Measurements from ENCODE around the gene MAN1B1. TPM values are rescaled to one million over a fixed set of nuclear protein-coding genes. Genes with fewer than 3 reads are reported as not detected.
A peak's percentile ranks its signal among the peaks of the same experiment; 100 is the strongest.

The MAN1B1 gene
- total RNA-seq, 2 donors from 2014 or later, result 67.4 to 107 TPM

DNA sequence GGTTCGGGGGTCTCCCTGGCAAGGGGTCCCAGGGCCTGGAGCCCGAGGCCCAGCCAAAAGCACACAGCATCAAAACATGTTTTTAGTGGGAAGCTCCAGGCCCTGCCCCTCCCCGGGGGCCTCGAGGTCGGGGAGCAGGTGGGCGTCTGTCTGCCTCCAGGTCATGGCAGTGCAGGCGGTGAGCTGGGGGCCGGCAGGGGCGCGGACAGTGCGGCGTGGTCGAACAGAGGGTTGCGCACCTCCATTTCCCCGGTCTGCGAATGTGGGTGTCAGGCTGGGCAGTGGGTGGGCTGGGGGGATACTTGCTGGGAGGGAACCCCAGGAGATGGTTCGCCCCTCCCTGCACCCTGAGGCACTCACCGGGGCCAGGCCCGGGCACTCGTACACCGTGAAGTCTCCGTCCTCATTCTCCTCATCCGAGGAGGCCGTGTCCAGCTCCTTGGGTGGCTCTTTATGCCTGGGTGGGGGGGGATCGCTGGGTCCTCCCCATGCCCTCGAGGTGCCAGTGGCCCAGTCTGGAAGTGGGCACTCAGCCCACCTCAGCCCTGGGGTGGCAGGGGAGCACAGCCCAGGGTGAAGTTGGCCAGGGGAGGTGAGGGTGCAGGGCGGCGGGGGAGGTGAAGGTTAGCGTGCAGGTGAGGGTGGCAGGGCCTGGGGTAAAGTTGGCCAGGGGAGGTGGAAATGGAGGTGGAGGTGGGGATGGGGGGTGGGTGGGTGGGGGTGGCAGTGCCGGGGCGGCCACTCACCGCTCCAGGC lies 47.0 kb upstream of the MAN1B1 start:
- H3K27me3 ChIP-seq (replicated peaks; ENCODE audit: insufficient read depth), result no peaks in the 10 kb centered on the region
- no peak for DNase-seq (ENCODE audit: low spot score)
- no peaks in the 10 kb centered on the region for H3K9me3 ChIP-seq
- intact Hi-C loops (cut with DNase I), result loop anchor here (5.0 kb wide), 2 partner anchors 197 to 252 kb away; partner anchors contain the start of gene AJM1
- H3K36me3 ChIP-seq, result peaks cover 5 to 8% of the 10 kb centered on the region in 2 donors
- H3K27ac ChIP-seq, result no peak overlapping the region
- H3K4me1 ChIP-seq (replicated peaks), result peaks cover 13% of the 10 kb centered on the region
- no peak for TF ChIP-seq POLR2AphosphoS5 (IDR thresholded peaks at IDR 0.05)
- TF ChIP-seq, protein P1, sequence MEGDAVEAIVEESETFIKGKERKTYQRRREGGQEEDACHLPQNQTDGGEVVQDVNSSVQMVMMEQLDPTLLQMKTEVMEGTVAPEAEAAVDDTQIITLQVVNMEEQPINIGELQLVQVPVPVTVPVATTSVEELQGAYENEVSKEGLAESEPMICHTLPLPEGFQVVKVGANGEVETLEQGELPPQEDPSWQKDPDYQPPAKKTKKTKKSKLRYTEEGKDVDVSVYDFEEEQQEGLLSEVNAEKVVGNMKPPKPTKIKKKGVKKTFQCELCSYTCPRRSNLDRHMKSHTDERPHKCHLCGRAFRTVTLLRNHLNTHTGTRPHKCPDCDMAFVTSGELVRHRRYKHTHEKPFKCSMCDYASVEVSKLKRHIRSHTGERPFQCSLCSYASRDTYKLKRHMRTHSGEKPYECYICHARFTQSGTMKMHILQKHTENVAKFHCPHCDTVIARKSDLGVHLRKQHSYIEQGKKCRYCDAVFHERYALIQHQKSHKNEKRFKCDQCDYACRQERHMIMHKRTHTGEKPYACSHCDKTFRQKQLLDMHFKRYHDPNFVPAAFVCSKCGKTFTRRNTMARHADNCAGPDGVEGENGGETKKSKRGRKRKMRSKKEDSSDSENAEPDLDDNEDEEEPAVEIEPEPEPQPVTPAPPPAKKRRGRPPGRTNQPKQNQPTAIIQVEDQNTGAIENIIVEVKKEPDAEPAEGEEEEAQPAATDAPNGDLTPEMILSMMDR (IDR thresholded peaks at IDR 0.05), result no peak
- TF ChIP-seq POLR2A (IDR thresholded peaks at IDR 0.05), result no peak
- 92% methylated on average over 32 of the region's 32 CpGs for WGBS
- H3K4me3 ChIP-seq, result no peak overlapping the region

DNA sequence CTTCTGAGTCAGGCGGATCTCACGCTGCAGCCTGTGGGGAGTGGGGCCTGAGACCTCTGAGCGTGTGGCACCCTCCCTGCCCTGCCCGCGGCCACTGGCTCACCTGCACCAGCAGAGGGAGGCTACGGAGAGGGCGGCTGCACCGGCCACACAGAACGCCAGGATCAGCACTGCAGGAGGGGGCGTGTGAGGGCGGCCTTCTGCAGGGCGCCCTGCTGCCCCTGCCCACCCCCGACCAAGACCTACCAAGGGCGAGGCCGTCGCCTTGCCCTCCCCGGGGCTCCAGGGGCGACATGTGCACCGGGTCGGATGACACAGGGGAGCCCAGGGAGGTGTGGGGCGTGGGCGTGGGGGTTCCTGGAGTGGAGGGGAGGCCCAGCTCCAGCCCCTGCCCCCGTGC lies 46.2 kb upstream of the MAN1B1 start:
- no peak for TF ChIP-seq POLR2A (IDR thresholded peaks at IDR 0.05)
- no peak for TF ChIP-seq POLR2AphosphoS5 (IDR thresholded peaks at IDR 0.05)
- TF ChIP-seq, protein P1 (IDR thresholded peaks at IDR 0.05), result no peak
- Histone ChIP-seq H3K4me1 (replicated peaks) (peaks cover 17% of the 10 kb centered on the region), H3K4me3 (no peak overlapping the region), H3K9me3 (no peaks in the 10 kb centered on the region), H3K27ac (no peak overlapping the region), H3K36me3 (peaks cover 5 to 8% of the 10 kb centered on the region in 2 donors), H3K27me3 (replicated peaks; ENCODE audit: insufficient read depth) (no peaks in the 10 kb centered on the region)
- WGBS, result 88% methylated on average over 23 of the region's 23 CpGs
- intact Hi-C loops (cut with DNase I), result no loop called here
- DNase-seq (ENCODE audit: low spot score), result no peak

DNA sequence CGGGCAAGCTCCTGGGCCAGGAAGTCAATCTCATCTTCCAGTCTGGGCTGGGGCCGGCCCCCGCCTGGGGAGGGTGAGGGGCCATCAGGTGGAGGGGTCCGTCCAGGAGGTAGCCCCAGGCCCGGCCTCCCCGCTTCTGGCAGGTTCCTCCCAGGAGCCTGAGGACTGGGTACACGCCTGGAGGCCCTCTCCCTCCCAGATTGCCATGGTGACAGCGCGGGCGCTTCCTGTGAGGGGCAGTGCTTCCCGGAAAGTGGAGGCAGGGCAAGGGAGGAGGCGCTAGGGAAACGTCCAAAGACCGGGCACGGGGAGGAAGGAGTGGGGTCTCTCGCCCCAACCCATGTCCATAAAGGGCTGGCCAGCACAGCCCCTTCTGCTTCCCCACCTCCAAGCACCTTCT lies 45.7 kb upstream of the MAN1B1 start:
- H3K27ac ChIP-seq, result peak overlapping the region in 1 of 2 donors; percentile 17

DNA sequence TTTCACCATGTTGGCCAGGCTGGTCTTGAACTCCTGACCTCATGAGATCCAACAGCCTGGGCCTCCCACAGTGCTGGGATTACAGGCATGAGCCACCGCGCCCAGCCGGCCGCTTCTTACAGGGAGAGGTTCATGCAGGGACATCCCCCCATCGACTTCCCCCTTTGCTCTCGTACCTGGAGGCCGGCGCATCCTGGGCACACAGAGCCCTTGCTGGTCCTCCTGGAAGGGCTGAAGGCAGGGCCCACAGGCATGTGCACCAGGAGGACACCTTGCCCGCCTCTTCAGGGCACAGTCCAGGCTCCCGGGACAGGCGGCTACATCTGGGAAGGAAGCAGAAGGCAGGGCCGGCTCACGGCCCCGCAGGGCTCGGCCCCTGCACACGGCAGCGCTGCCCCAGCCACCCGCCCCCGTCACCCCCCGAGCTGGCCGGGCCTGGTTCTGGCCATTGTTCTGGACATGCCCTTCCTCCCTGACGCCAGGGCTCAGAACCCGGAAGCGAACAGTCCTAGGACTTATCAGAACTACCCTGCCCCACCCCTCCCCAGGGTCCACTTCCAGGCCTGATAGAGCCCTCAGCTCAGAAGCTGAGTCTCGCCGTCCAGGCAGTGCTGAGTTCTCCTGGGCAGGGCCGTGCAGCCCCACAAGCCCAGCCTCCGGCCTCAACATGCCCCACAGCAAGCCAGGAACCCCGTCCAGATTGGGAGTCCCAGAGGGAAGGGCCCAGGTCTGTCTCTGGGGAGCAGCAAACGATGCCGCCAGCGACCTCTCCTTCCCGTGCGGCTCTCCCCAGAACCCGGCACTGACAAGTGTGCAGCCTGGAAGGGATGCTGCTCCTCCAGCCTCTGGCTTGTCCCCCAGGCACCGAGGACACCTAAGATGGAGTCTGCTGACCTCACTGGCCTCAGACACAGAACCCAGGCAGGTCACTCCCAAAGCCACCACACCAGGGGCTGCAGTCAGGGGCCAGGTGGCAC lies 43.7 kb upstream of the MAN1B1 start:
- peaks cover 32% of the 10 kb centered on the region for H3K4me1 ChIP-seq (replicated peaks)
- H3K27ac ChIP-seq, result peak overlapping the region; percentile 9 to 85
- peak overlapping the region in 1 of 2 donors; percentile 58 for H3K4me3 ChIP-seq
- no peak for TF ChIP-seq POLR2AphosphoS5 (IDR thresholded peaks at IDR 0.05)
- no peaks in the 10 kb centered on the region for H3K9me3 ChIP-seq
- intact Hi-C loops (cut with DNase I), result no loop called here
- no peak for DNase-seq (ENCODE audit: low spot score)
- peaks cover 5 to 8% of the 10 kb centered on the region in 2 donors for H3K36me3 ChIP-seq
- no peaks in the 10 kb centered on the region for H3K27me3 ChIP-seq (replicated peaks; ENCODE audit: insufficient read depth)
- 84% methylated on average over 34 of the region's 36 CpGs for WGBS

More for the DNA sequence above, 45.7 kb upstream of the MAN1B1 start:
- DNase-seq (ENCODE audit: low spot score), result no peak
- H3K36me3 ChIP-seq, result peaks cover 5 to 8% of the 10 kb centered on the region in 2 donors
- 61% methylated on average over 12 of the region's 16 CpGs for WGBS
- TF ChIP-seq, protein P1 (IDR thresholded peaks at IDR 0.05), result no peak
- TF ChIP-seq POLR2A (IDR thresholded peaks at IDR 0.05) (no peak), POLR2AphosphoS5 (IDR thresholded peaks at IDR 0.05) (no peak)
- H3K27me3 ChIP-seq (replicated peaks; ENCODE audit: insufficient read depth), result no peaks in the 10 kb centered on the region
- H3K9me3 ChIP-seq, result no peaks in the 10 kb centered on the region
- peaks cover 17% of the 10 kb centered on the region for H3K4me1 ChIP-seq (replicated peaks)
- intact Hi-C loops (cut with DNase I), result no loop called here
- H3K4me3 ChIP-seq, result no peak overlapping the region

DNA sequence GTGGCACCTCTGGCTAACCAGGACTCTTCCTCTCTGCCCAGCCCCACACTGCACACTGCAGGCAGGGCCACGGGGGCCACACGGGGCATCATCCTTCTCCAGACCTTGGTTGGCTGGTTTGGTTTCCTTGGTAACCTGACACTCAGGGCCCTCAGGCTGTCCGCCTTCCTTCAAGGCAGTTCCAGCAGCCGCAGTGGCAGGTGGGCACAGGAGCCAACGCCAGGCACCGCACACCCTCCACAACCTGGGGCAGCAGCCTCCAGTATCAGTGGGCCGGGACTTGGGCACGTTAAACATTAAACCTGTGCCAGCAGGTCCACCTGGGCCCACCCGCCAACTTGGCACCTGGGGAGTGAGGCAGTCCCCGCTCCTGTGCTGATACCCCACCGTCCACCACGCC lies 42.7 kb upstream of the MAN1B1 start:
- Histone ChIP-seq H3K36me3 (peaks cover 5 to 8% of the 10 kb centered on the region in 2 donors), H3K27me3 (replicated peaks; ENCODE audit: insufficient read depth) (no peaks in the 10 kb centered on the region)

More for the DNA sequence above, 42.7 kb upstream of the MAN1B1 start:
- peaks cover 38% of the 10 kb centered on the region for H3K4me1 ChIP-seq (replicated peaks)
- no peaks in the 10 kb centered on the region for H3K9me3 ChIP-seq
- intact Hi-C loops (cut with DNase I), result no loop called here
- peak overlapping the region; percentile 53 to 58 for H3K4me3 ChIP-seq
- DNase-seq (ENCODE audit: low spot score), result no peak
- TF ChIP-seq POLR2A (IDR thresholded peaks at IDR 0.05), result no peak
- no peak for TF ChIP-seq POLR2AphosphoS5 (IDR thresholded peaks at IDR 0.05)
- TF ChIP-seq, protein P1 (IDR thresholded peaks at IDR 0.05), result no peak
- H3K27ac ChIP-seq, result peak overlapping the region; percentile 9 to 85
- 45% methylated on average over 12 of the region's 12 CpGs for WGBS

All from prostate gland (tissue), 2 donors.